ENCODE results near the gene PET117.
"Not testable (repeated sequence)": the region's sequence is repeated elsewhere in the genome, so short reads cannot be mapped to it uniquely, and the experiment has no call there.

Gene PET117

GRCh38 chr20:18165553-18165952, 27.9 kb downstream of the PET117 start:
- DNase-seq (ENCODE audit: extremely low read depth, low read depth), result no peak

GRCh38 chr20:18166241-18166881, 28.7 kb downstream of the PET117 start:
- no peak for DNase-seq (ENCODE audit: extremely low read depth, low read depth)
- no peak for TF ChIP-seq CTCF (IDR thresholded peaks at IDR 0.05; ENCODE audit: low read depth, low read length)

More at GRCh38 chr20:18165553-18165952, 27.9 kb downstream of the PET117 start:
- TF ChIP-seq CTCF (IDR thresholded peaks at IDR 0.05; ENCODE audit: low read depth, low read length), result no peak

GRCh38 chr20:18166950-18167349, 29.3 kb downstream of the PET117 start:
- DNase-seq (ENCODE audit: extremely low read depth, low read depth), result no peak
- TF ChIP-seq CTCF (IDR thresholded peaks at IDR 0.05; ENCODE audit: low read depth, low read length), result no peak

GRCh38 chr20:18172379-18172778, 34.7 kb downstream of the PET117 start:
- no peak for TF ChIP-seq CTCF (IDR thresholded peaks at IDR 0.05; ENCODE audit: low read depth, low read length)

GRCh38 chr20:18174906-18175683, 37.4 kb downstream of the PET117 start:
- TF ChIP-seq CTCF (IDR thresholded peaks at IDR 0.05; ENCODE audit: low read depth, low read length), result no peak
- no peak for DNase-seq (ENCODE audit: extremely low read depth, low read depth)

More at GRCh38 chr20:18172379-18172778, 34.7 kb downstream of the PET117 start:
- DNase-seq (ENCODE audit: extremely low read depth, low read depth), result no peak

GRCh38 chr20:18176318-18176785, 38.7 kb downstream of the PET117 start:
- TF ChIP-seq CTCF (IDR thresholded peaks at IDR 0.05; ENCODE audit: low read depth, low read length), result no peak
- no peak for DNase-seq (ENCODE audit: extremely low read depth, low read depth)

GRCh38 chr20:18180366-18180765, 42.7 kb downstream of the PET117 start:
- DNase-seq (ENCODE audit: extremely low read depth, low read depth), result not testable (repeated sequence)
